NB4 (cell line): ENCODE measurements around the gene CGB1.
"Not testable (repeated sequence)": the region's sequence is repeated elsewhere in the genome, so short reads cannot be mapped to it uniquely, and the experiment has no call there.

Source experiments
- CTCF ChIP-seq: IDR thresholded peaks from one replicate; pipeline ENCODE4 v1.5.1; 2012; ENCODE audit warnings: low read depth, low read length
- MAX ChIP-seq: IDR thresholded peaks from 2 replicates; pipeline ENCODE4 v1.6.1; 2011; ENCODE audit warnings: low read depth, low read length
- POLR2A ChIP-seq: IDR thresholded peaks from 2 replicates; pipeline ENCODE4 v1.6.1; 2011; ENCODE audit warnings: mild to moderate bottlenecking; ENCODE audit not compliant: insufficient read length; ENCODE audit errors: extremely low read depth

- TF ChIP-seq CTCF, POLR2A, MAX: not testable (repeated sequence)
Observed at GRCh38 chr19:49030323-49030722, 6.4 kb downstream of the CGB1 start.
